HUES6 (cell line): ENCODE measurements around the gene ITPKB.

Experiments used
- H3K27ac ChIP-seq: 2 replicates; pipeline ENCODE4 v1.7.0; 2013; ENCODE audit warnings: low read depth, mild to moderate bottlenecking, low read length, inconsistent platforms
- H3K27me3 ChIP-seq: 2 replicates; pipeline ENCODE4 v1.6.1; 2013; ENCODE audit warnings: low read length; ENCODE audit not compliant: control insufficient read depth, insufficient read depth
- H3K36me3 ChIP-seq: 2 replicates; pipeline ENCODE4 v1.6.1; 2013; ENCODE audit warnings: low read length; ENCODE audit not compliant: control insufficient read depth, insufficient read depth
- H3K4me1 ChIP-seq: 2 replicates; pipeline ENCODE4 v1.6.1; 2013; ENCODE audit warnings: low read length; ENCODE audit not compliant: control insufficient read depth, insufficient read depth
- H3K4me3 ChIP-seq: 2 replicates; pipeline ENCODE4 v1.5.1; 2013; ENCODE audit warnings: low read depth, low read length
- H3K9ac ChIP-seq: one replicate; pipeline ENCODE4 v1.6.1; 2013; ENCODE audit warnings: mild to moderate bottlenecking, low read length
- H3K9me3 ChIP-seq: 2 replicates; pipeline ENCODE4 v1.6.1; 2013; ENCODE audit warnings: low read depth, low read length; ENCODE audit not compliant: control insufficient read depth, insufficient read depth

ITPKB gene

GRCh38 chr1:226681652-226682493 lies 57.2 kb downstream of the ITPKB start:
- no peaks in the 10 kb centered on the region for H3K9me3 ChIP-seq
- H3K36me3 ChIP-seq = no peaks in the 10 kb centered on the region
- no peak overlapping the region for H3K27ac ChIP-seq
- H3K4me1 ChIP-seq = peaks cover 47% of the 10 kb centered on the region
- H3K9ac ChIP-seq = no peak overlapping the region
- H3K27me3 ChIP-seq = peaks cover 79% of the 10 kb centered on the region
- no peak overlapping the region for H3K4me3 ChIP-seq

GRCh38 chr1:226680653-226681052 lies 58.4 kb downstream of the ITPKB start:
- peak overlapping the region; percentile 25 for H3K4me3 ChIP-seq
- H3K27me3 ChIP-seq = peaks cover 80% of the 10 kb centered on the region
- H3K9me3 ChIP-seq = no peaks in the 10 kb centered on the region
- H3K4me1 ChIP-seq = peaks cover 47% of the 10 kb centered on the region
- no peaks in the 10 kb centered on the region for H3K36me3 ChIP-seq
- no peak overlapping the region for H3K27ac ChIP-seq
- peak overlapping the region; percentile 11 for H3K9ac ChIP-seq

- Histone ChIP-seq H3K9me3 (no peaks in the 10 kb centered on the region), H3K27ac (no peak overlapping the region), H3K27me3 (peaks cover 74% of the 10 kb centered on the region), H3K4me3 (peak overlapping the region; percentile 57), H3K36me3 (no peaks in the 10 kb centered on the region), H3K9ac (peak overlapping the region; percentile 72), H3K4me1 (peaks cover 53% of the 10 kb centered on the region)
Measured at GRCh38 chr1:226679853-226680516, 59.1 kb downstream of the ITPKB start.

GRCh38 chr1:226679262-226679661 lies 59.8 kb downstream of the ITPKB start:
- Histone ChIP-seq H3K9me3 (no peaks in the 10 kb centered on the region), H3K27me3 (peaks cover 69% of the 10 kb centered on the region), H3K9ac (no peak overlapping the region), H3K4me3 (no peak overlapping the region; the same call in 1 of the 2 replicates), H3K36me3 (no peaks in the 10 kb centered on the region), H3K27ac (no peak overlapping the region), H3K4me1 (peaks cover 53% of the 10 kb centered on the region)

GRCh38 chr1:226678701-226679100 lies 60.4 kb downstream of the ITPKB start:
- Histone ChIP-seq H3K27me3 (peaks cover 63% of the 10 kb centered on the region), H3K4me1 (peaks cover 53% of the 10 kb centered on the region), H3K27ac (no peak overlapping the region), H3K9me3 (no peaks in the 10 kb centered on the region), H3K36me3 (no peaks in the 10 kb centered on the region), H3K4me3 (no peak overlapping the region), H3K9ac (no peak overlapping the region)

GRCh38 chr1:226678251-226678650 lies 60.8 kb downstream of the ITPKB start:
- H3K4me1 ChIP-seq = peaks cover 51% of the 10 kb centered on the region
- no peaks in the 10 kb centered on the region for H3K9me3 ChIP-seq
- H3K9ac ChIP-seq = no peak overlapping the region
- no peaks in the 10 kb centered on the region for H3K36me3 ChIP-seq
- no peak overlapping the region for H3K4me3 ChIP-seq
- H3K27me3 ChIP-seq = peaks cover 59% of the 10 kb centered on the region
- H3K27ac ChIP-seq = no peak overlapping the region

- no peak overlapping the region for H3K9ac ChIP-seq
Measured at GRCh38 chr1:226677027-226678020, 61.8 kb downstream of the ITPKB start.

GRCh38 chr1:226676381-226676780 lies 62.7 kb downstream of the ITPKB start:
- Histone ChIP-seq H3K9me3 (no peaks in the 10 kb centered on the region), H3K9ac (no peak overlapping the region), H3K27ac (no peak overlapping the region), H3K4me3 (no peak overlapping the region), H3K4me1 (peaks cover 42% of the 10 kb centered on the region), H3K36me3 (no peaks in the 10 kb centered on the region), H3K27me3 (peaks cover 40% of the 10 kb centered on the region)

More at GRCh38 chr1:226677027-226678020, 61.8 kb downstream of the ITPKB start:
- no peak overlapping the region for H3K4me3 ChIP-seq
- no peaks in the 10 kb centered on the region for H3K36me3 ChIP-seq
- H3K4me1 ChIP-seq = peaks cover 46% of the 10 kb centered on the region
- no peak overlapping the region for H3K27ac ChIP-seq
- H3K27me3 ChIP-seq = peaks cover 49% of the 10 kb centered on the region
- H3K9me3 ChIP-seq = no peaks in the 10 kb centered on the region

- Histone ChIP-seq H3K27me3 (peaks cover 34% of the 10 kb centered on the region), H3K27ac (no peak overlapping the region), H3K9me3 (no peaks in the 10 kb centered on the region), H3K4me1 (peaks cover 36% of the 10 kb centered on the region), H3K36me3 (no peaks in the 10 kb centered on the region), H3K4me3 (no peak overlapping the region), H3K9ac (no peak overlapping the region)
Measured at GRCh38 chr1:226675715-226676357, 63.2 kb downstream of the ITPKB start.

- Histone ChIP-seq H3K9me3 (no peaks in the 10 kb centered on the region), H3K36me3 (no peaks in the 10 kb centered on the region), H3K9ac (no peak overlapping the region), H3K27ac (no peak overlapping the region), H3K27me3 (peaks cover 31% of the 10 kb centered on the region), H3K4me3 (no peak overlapping the region), H3K4me1 (peaks cover 32% of the 10 kb centered on the region)
Measured at GRCh38 chr1:226674892-226675714, 64.0 kb downstream of the ITPKB start.
